ENCODE data around the gene GRM8.

GRM8 gene

GRCh38 chr7:126958367-126958766, 294.4 kb downstream of the GRM8 start:
- H3K4me1 ChIP-seq (ENCODE audit: insufficient read depth, low read length, poor library complexity, severe bottlenecking), result no peaks in the 10 kb centered on the region
- no peaks in the 10 kb centered on the region for H3K79me2 ChIP-seq (ENCODE audit: insufficient read depth, low read length)
- no peak overlapping the region for H3K9ac ChIP-seq (ENCODE audit: low read depth, low read length, poor library complexity, severe bottlenecking)
- no peaks in the 10 kb centered on the region for H4K20me1 ChIP-seq (ENCODE audit: insufficient read depth, low read length, poor library complexity, severe bottlenecking)
- H3K4me3 ChIP-seq (ENCODE audit: low read length, poor library complexity, severe bottlenecking), result no peak overlapping the region
- H3K9me3 ChIP-seq (ENCODE audit: insufficient read depth, low read depth, low read length), result no peaks in the 10 kb centered on the region
- H2AFZ ChIP-seq (ENCODE audit: low read length), result no peak overlapping the region
- no peaks in the 10 kb centered on the region for H3K9me2 ChIP-seq (replicated peaks; ENCODE audit: low read depth, low read length)
- H3K27me3 ChIP-seq (ENCODE audit: insufficient read depth, low read length, poor library complexity, severe bottlenecking), result no peaks in the 10 kb centered on the region
- H3K4me2 ChIP-seq (ENCODE audit: low read depth, low read length, poor library complexity, severe bottlenecking), result no peak overlapping the region
- no peaks in the 10 kb centered on the region for H3K36me3 ChIP-seq (ENCODE audit: insufficient read depth, low read length)
- TF ChIP-seq, protein P1, sequence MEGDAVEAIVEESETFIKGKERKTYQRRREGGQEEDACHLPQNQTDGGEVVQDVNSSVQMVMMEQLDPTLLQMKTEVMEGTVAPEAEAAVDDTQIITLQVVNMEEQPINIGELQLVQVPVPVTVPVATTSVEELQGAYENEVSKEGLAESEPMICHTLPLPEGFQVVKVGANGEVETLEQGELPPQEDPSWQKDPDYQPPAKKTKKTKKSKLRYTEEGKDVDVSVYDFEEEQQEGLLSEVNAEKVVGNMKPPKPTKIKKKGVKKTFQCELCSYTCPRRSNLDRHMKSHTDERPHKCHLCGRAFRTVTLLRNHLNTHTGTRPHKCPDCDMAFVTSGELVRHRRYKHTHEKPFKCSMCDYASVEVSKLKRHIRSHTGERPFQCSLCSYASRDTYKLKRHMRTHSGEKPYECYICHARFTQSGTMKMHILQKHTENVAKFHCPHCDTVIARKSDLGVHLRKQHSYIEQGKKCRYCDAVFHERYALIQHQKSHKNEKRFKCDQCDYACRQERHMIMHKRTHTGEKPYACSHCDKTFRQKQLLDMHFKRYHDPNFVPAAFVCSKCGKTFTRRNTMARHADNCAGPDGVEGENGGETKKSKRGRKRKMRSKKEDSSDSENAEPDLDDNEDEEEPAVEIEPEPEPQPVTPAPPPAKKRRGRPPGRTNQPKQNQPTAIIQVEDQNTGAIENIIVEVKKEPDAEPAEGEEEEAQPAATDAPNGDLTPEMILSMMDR (conservative IDR thresholded peaks at IDR 0.05; ENCODE audit: low read length), result no peak
- no peak for TF ChIP-seq EZH2phosphoT487 (IDR thresholded peaks at IDR 0.05; ENCODE audit: borderline replicate concordance)
- no peaks in the 10 kb centered on the region for H3F3A ChIP-seq (ENCODE audit: low read depth)

- no peaks in the 10 kb centered on the region for H3K9me3 ChIP-seq (ENCODE audit: insufficient read depth, low read depth, low read length)
- no peaks in the 10 kb centered on the region for H3K27me3 ChIP-seq (ENCODE audit: insufficient read depth, low read length, poor library complexity, severe bottlenecking)
- H3K36me3 ChIP-seq (ENCODE audit: insufficient read depth, low read length), result no peaks in the 10 kb centered on the region
- no peak overlapping the region for H3K4me3 ChIP-seq (ENCODE audit: low read length, poor library complexity, severe bottlenecking)
- H3K4me2 ChIP-seq (ENCODE audit: low read depth, low read length, poor library complexity, severe bottlenecking), result no peak overlapping the region
- no peak overlapping the region for H3K9ac ChIP-seq (ENCODE audit: low read depth, low read length, poor library complexity, severe bottlenecking)
- H2AFZ ChIP-seq (ENCODE audit: low read length), result no peak overlapping the region
- H3K4me1 ChIP-seq (ENCODE audit: insufficient read depth, low read length, poor library complexity, severe bottlenecking), result no peaks in the 10 kb centered on the region
- no peaks in the 10 kb centered on the region for H4K20me1 ChIP-seq (ENCODE audit: insufficient read depth, low read length, poor library complexity, severe bottlenecking)
- no peaks in the 10 kb centered on the region for H3K9me2 ChIP-seq (replicated peaks; ENCODE audit: low read depth, low read length)
- TF ChIP-seq EZH2phosphoT487 (IDR thresholded peaks at IDR 0.05; ENCODE audit: borderline replicate concordance), result no peak
- TF ChIP-seq, protein P1 (conservative IDR thresholded peaks at IDR 0.05; ENCODE audit: low read length), result no peak
- no peaks in the 10 kb centered on the region for H3F3A ChIP-seq (ENCODE audit: low read depth)
- no peaks in the 10 kb centered on the region for H3K79me2 ChIP-seq (ENCODE audit: insufficient read depth, low read length)
These were observed 295.3 kb downstream of the GRM8 start for GRCh38 chr7:126957443-126957842.

GRCh38 chr7:126953461-126953860, 299.3 kb downstream of the GRM8 start:
- H3K4me3 ChIP-seq (ENCODE audit: low read length, poor library complexity, severe bottlenecking), result no peak overlapping the region
- TF ChIP-seq, protein P1 (conservative IDR thresholded peaks at IDR 0.05; ENCODE audit: low read length), result no peak
- no peak for TF ChIP-seq EZH2phosphoT487 (IDR thresholded peaks at IDR 0.05; ENCODE audit: borderline replicate concordance)

More at GRCh38 chr7:126953461-126953860, 299.3 kb downstream of the GRM8 start:
- H3K9me2 ChIP-seq (replicated peaks; ENCODE audit: low read depth, low read length), result no peaks in the 10 kb centered on the region
- H3K9me3 ChIP-seq (ENCODE audit: insufficient read depth, low read depth, low read length), result no peaks in the 10 kb centered on the region
- H4K20me1 ChIP-seq (ENCODE audit: insufficient read depth, low read length, poor library complexity, severe bottlenecking), result no peaks in the 10 kb centered on the region
- H3K9ac ChIP-seq (ENCODE audit: low read depth, low read length, poor library complexity, severe bottlenecking), result no peak overlapping the region
- H3K36me3 ChIP-seq (ENCODE audit: insufficient read depth, low read length), result no peaks in the 10 kb centered on the region
- H3K4me2 ChIP-seq (ENCODE audit: low read depth, low read length, poor library complexity, severe bottlenecking), result no peak overlapping the region
- no peak overlapping the region for H2AFZ ChIP-seq (ENCODE audit: low read length)
- no peaks in the 10 kb centered on the region for H3K4me1 ChIP-seq (ENCODE audit: insufficient read depth, low read length, poor library complexity, severe bottlenecking)
- no peaks in the 10 kb centered on the region for H3K27me3 ChIP-seq (ENCODE audit: insufficient read depth, low read length, poor library complexity, severe bottlenecking)
- no peaks in the 10 kb centered on the region for H3F3A ChIP-seq (ENCODE audit: low read depth)
- no peaks in the 10 kb centered on the region for H3K79me2 ChIP-seq (ENCODE audit: insufficient read depth, low read length)
